Tibial nerve (tissue), 4 donors: ENCODE results near the gene SPRR2F.

ENCODE experiments used
- CTCF ChIP-seq, 5 experiments: fragments of 200-600 bp in 3 of 5; fragments of 450-650 bp in 2 of 5; sonication (generic) in 3 of 5; IDR thresholded peaks; one replicate each; pipeline ENCODE4 v1.5.1; 2016 to 2019; ENCODE audit warnings: antibody characterized with exemption in 5 of 5, mild to moderate bottlenecking in 3 of 5, moderate library complexity in 2 of 5
- EP300 ChIP-seq, 2 donors: sonication (generic); formaldehyde crosslinking; IDR thresholded peaks; one replicate each; pipeline ENCODE4 v1.6.1; 2017; ENCODE audit warnings: antibody characterized with exemption in 2 of 2, mild to moderate bottlenecking in 1 of 2
- POLR2A ChIP-seq, 2 donors: fragments of 450-650 bp; IDR thresholded peaks; one replicate each; pipeline ENCODE4 v1.6.1; 2017; ENCODE audit warnings: antibody characterized with exemption in 2 of 2, mild to moderate bottlenecking in 2 of 2, moderate library complexity in 2 of 2

DNA sequence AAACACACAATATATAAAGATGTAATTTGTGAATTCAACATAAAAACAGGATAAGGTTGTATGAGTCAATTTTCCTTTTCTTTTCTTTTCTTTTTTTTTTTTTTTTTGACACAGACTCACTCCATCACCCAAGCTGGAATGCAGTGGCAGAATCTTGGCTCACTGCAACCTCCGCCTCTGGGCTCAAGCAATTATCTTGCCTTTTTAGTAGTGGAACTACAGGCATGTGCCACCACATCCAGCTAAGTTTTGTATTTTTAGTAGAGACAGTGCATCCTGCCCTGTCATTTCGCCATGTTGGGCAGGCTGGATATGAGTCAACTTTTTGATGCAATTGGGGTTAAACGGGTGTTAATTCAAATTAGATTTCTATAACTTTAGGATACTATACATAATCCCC is 31.6 kb downstream of the SPRR2F start:
- TF ChIP-seq POLR2A (IDR thresholded peaks at IDR 0.05) (no peak), CTCF (IDR thresholded peaks at IDR 0.05) (no peak), EP300 (IDR thresholded peaks at IDR 0.05) (no peak)
